G401 (cell line): ENCODE data around the gene FBXO21. TPM values are rescaled to one million over a fixed set of nuclear protein-coding genes. Genes with fewer than 3 reads are reported as not detected.
A peak's percentile ranks its signal among the peaks of the same experiment; 100 is the strongest.
"Not testable (repeated sequence)": the region's sequence is repeated elsewhere in the genome, so short reads cannot be mapped to it uniquely, and the experiment has no call there.

ENCODE experiments used
- DNase-seq: peaks from one replicate; pipeline ENCODE4 v3.0.0-alpha.2; 2015; ENCODE audit warnings: low spot score
- in situ Hi-C: cut with HindIII; loops from 2 replicates; pipeline ENCODE4 v1.10.0; 2016; ENCODE audit warnings: low sequenced_read_pairs, mixed read lengths
- total RNA-seq: library from RNA; depleted of rRNA; stranded (reverse); fragments of >200 nt; shearing (Covaris generic); gene quantifications from 2 replicates; pipeline ENCODE4 v1.2.3, GENCODE V29; 2014

FBXO21 gene
- total RNA-seq, 1 experiment from 2014 or later, result 58.9 TPM

GRCh38 chr12:117119592-117120198 lies 70.6 kb downstream of the FBXO21 start:
- DNase-seq, result no peak
- in situ Hi-C loops, result no loop called here

GRCh38 chr12:117118838-117119591 lies 71.3 kb downstream of the FBXO21 start:
- no peak for DNase-seq
- in situ Hi-C loops, result no loop called here

DNA sequence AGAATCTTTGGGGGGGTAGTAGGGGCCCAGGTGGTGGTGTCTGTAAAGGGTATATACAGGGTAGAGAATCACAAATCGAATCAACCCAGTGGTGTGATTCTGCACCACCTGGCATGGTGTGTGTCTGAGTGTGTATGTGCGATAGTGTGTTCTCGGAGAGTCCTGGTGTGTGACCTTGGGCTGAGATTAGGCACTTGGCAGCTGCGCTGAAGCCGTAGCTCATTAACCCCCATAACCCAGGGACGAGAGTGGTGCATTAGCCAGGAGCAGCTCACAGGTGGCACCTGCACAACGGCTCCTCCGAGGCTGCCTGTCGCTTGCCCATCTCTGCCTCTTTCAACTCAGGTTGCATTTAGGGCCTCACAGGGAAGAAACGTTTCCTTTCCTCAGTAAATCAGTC lies 75.5 kb downstream of the FBXO21 start:
- in situ Hi-C loops, result no loop called here
- no peak for DNase-seq

DNA sequence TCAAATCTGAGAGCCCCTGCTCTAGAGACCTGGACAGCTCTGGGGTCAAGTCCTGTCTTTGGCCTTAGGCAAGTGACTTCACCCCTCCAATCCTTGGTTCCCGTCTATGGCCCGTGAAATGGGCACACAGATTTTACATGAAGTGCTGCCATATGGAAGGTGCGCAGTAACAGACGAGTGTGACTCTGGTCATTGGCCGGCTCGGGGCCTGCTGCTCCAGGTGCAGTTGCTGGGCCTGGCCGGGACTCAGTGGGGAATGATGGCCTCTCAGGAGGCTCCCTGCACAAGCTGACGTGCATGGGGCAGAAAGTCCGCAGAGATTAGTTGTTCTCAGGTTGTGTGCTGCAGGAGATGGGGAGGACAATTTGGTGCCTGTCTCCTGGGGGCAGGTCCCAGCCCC lies 77.0 kb downstream of the FBXO21 start:
- DNase-seq, result no peak
- in situ Hi-C loops, result no loop called here

- no peak for DNase-seq
- in situ Hi-C loops, result no loop called here
Observed at GRCh38 chr12:117111821-117112595, 78.3 kb downstream of the FBXO21 start.

DNA sequence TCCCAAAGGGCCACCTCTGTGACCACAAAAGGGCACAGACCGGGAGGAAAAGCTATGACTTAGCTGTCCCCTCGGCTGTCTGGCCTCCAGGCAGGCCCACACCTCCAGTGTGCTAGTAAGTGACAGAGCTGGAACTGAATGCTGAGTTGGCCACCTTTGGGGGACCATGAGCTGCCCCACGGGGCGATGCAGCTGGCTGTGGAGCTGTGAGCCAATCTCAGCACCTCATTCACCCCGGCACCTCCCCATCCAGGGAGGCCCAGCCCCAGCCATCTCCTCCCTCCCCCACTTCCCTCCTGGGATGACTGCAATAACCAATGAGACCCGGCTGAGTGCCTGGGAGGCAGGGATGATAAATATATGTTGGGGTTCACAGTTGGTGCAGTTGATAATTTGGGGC lies 78.9 kb downstream of the FBXO21 start:
- in situ Hi-C loops, result no loop called here
- DNase-seq, result no peak

- in situ Hi-C loops, result loop anchor here (5.0 kb wide), 1 partner anchor 93 kb away; no protein-coding TSS in a partner anchor
- no peak for DNase-seq
Observed at GRCh38 chr12:117109943-117110635, 80.2 kb downstream of the FBXO21 start.

- no peak for DNase-seq
- in situ Hi-C loops, result loop anchor here (5.0 kb wide), 1 partner anchor 89 kb away; no protein-coding TSS in a partner anchor
Observed at GRCh38 chr12:117105902-117106301, 84.4 kb downstream of the FBXO21 start.

DNA sequence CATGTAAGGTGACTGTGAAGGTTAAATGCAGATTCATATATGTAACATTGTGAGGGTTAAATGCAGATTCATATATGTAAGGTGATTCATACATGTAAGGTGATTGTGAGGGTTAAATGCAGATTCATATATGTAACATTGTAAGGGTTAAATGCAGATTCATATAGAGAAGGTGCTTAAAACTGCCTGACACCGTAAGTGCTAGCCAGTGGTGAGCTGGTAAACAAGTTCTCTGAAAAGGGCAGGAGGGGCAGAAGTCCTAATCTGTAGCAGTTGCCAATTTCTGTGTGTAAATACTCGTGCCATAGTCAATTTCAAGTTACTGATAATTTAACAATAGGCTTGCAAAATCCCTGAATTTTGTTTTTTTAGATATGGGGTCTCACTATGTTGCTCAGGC lies 86.3 kb downstream of the FBXO21 start:
- in situ Hi-C loops, DNase-seq: not testable (repeated sequence)

- in situ Hi-C loops, result no loop called here
- no peak for DNase-seq
Observed at GRCh38 chr12:117102800-117103181, 87.5 kb downstream of the FBXO21 start.

- in situ Hi-C loops, result no loop called here
Observed at GRCh38 chr12:117101953-117102799, 88.1 kb downstream of the FBXO21 start.

DNA sequence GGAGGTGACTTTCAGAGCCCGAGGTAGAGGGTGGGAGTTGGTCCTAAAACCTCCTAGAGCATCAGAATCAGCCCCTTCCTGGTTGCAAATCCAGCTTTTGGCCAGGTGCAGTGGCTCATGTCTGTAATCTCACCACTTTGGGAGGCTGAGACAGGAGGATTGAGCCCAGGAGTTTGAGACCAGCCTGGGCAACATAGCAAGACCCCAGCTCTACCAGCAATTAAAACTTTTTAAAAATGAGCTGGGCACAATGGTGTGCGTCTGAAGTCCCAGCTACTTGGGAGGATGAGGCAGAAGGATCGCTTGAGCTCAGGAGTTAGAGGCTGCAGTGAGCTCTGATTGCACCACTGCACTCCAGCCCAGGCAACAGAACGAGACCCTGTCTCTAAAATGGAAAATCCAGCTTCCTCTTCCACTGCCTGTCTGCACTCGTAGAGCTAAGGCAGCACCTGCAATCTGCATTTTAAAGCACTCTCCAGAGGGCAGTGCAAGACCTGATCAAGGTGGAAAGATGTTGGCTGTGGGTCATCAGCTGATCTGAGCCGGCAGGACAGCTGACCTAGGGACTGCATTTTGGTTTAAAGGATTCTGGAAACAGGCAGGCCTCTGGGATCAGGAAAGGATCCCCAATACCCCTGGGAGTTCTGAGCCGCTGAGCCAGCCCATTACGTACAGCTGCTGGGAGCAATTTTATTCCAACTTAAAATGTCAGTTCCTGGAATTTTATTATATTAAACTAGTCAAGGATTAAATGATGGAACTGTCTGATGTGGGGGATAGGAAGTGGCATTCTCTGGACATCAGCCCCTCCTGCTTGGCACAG lies 89.2 kb downstream of the FBXO21 start:
- in situ Hi-C loops, result no loop called here
- DNase-seq, result no peak

More at GRCh38 chr12:117101953-117102799, 88.1 kb downstream of the FBXO21 start:
- DNase-seq, result no peak

DNA sequence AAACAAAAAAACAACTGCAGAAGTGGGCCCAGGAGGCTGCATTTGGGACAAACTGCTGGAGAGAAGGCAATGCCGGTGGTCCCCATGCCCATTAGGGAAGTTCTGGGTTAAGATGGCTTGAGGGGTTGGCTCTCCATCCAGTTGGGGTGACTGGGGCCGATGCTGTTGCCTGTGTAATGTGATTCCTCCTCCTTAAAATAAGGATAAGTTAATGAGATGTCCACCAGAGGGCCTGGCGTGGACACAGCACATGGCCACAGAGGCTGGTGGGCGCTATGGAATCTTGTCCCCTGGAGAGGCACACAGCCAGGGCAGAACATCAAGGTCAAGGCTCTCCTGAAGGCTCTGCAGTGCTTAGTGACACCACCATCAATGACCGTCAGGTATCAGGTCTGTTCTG lies 90.0 kb downstream of the FBXO21 start:
- in situ Hi-C loops, result no loop called here
- DNase-seq, result no peak

DNA sequence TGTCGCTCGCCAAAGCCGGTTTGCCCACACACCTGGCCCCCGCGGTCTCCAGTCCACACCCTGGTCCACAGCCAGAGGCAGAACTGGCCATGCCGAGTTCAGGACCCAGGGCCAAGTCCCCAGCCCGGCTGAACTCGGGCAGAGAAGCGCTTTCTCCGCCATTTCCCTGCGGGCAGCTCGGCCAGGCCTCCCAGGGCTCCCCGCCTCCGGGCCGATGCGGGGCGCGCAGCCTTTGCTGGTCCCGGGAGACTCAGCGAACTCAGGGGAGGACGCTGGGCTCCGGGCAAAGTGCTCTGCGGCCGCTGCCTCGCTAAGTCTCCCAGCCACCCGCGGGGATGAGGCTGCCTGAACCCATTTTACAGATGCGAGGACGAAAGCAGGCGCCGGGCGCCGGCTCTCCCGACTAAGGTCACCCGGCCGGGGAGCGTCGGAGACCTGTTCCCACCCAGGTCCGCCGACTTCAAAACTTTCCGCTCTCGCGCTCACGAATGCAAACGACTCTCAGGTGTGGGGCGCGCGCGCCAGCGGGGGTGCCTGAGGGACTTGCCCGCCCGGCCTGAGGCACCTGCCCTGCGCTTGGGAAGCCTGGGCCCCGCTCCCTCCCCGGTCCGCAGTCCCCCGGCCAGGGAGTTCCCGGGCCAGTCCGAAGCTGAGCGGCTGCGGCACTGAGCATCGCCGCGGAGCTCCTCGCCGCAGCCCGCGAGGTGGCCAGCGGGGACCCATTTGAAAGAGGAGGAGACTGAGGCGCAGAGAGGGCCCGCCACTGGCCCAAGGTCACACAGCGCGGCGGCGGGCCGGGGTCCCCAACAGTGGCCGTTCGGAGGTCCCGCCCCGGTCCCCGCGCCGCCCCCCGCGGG lies 91.7 kb downstream of the FBXO21 start:
- in situ Hi-C loops, result no loop called here

GRCh38 chr12:117098024-117098360 lies 92.3 kb downstream of the FBXO21 start:
- no peak for DNase-seq
- in situ Hi-C loops, result no loop called here

More for the DNA sequence above, 91.7 kb downstream of the FBXO21 start:
- no peak for DNase-seq

GRCh38 chr12:117097159-117097558 lies 93.1 kb downstream of the FBXO21 start:
- in situ Hi-C loops, result no loop called here
- peak; percentile 29 for DNase-seq

GRCh38 chr12:117096501-117097042 lies 93.7 kb downstream of the FBXO21 start:
- in situ Hi-C loops, result no loop called here
- DNase-seq, result no peak
